Activated naive CD8-positive, alpha-beta T cell treated with anti-CD3 and anti-CD28 coated beads, Interleukin-2, amount 50 U/mL, for 24 hours (primary cell): Measurements from ENCODE around the gene RNF17.
A peak's percentile ranks its signal among the peaks of the same experiment; 100 is the strongest.
"Not testable (repeated sequence)": the region's sequence is repeated elsewhere in the genome, so short reads cannot be mapped to it uniquely, and the experiment has no call there.

Source experiments
- ATAC-seq: fragments of 150-1000 bp; cut with Tn5 transposase; one replicate; pipeline ENCODE4 v1.10.0; 2021
- DNase-seq: peaks from one replicate; pipeline ENCODE4 v3.0.0; 2021
- H3K27ac Mint-ChIP-seq: one replicate; pipeline ENCODE4 v1.8.0; 2021; ENCODE audit warnings: mild to moderate bottlenecking, mixed read lengths
- H3K27me3 Mint-ChIP-seq: one replicate; pipeline ENCODE4 v1.8.0; 2021; ENCODE audit warnings: mixed read lengths
- H3K36me3 Mint-ChIP-seq: one replicate; pipeline ENCODE4 v1.8.0; 2021; ENCODE audit warnings: low read depth, mixed read lengths
- H3K4me1 Mint-ChIP-seq: one replicate; pipeline ENCODE4 v1.8.0; 2021; ENCODE audit warnings: mixed read lengths
- H3K4me3 Mint-ChIP-seq: one replicate; pipeline ENCODE4 v1.8.0; 2021; ENCODE audit warnings: mild to moderate bottlenecking, moderate library complexity, mixed read lengths
- H3K9me3 Mint-ChIP-seq: one replicate; pipeline ENCODE4 v1.8.0; 2021; ENCODE audit warnings: mixed read lengths

The RNF17 gene

GRCh38 chr13:24763596-24764275, at the start of gene RNF17:
Gene RNF17 (plus strand): TSS chr13:24764169. CDS start chr13:24764204, 35 bp downstream.
- Mint-ChIP-seq H3K36me3 (no peaks in the 10 kb centered on the region), H3K4me1 (no peaks in the 10 kb centered on the region), H3K27ac (no peak within 1 kb of the TSS), H3K9me3 (no peaks in the 10 kb centered on the region), H3K27me3 (peaks cover 11% of the 10 kb centered on the region), H3K4me3 (no peak within 1 kb of the TSS)
- no peak for ATAC-seq
- no peak for DNase-seq

- Mint-ChIP-seq H3K36me3 (no peaks in the 10 kb centered on the region), H3K9me3 (no peaks in the 10 kb centered on the region)
These were observed 48.0 kb upstream of the RNF17 start for GRCh38 chr13:24716011-24716410.

GRCh38 chr13:24716446-24716845, 47.5 kb upstream of the RNF17 start:
- Mint-ChIP-seq H3K4me1 (no peaks in the 10 kb centered on the region), H3K9me3 (no peaks in the 10 kb centered on the region), H3K36me3 (no peaks in the 10 kb centered on the region), H3K27ac (no peak overlapping the region), H3K27me3 (peaks cover 4% of the 10 kb centered on the region), H3K4me3 (no peak overlapping the region)
- DNase-seq (no peak), ATAC-seq (no peak)

More at GRCh38 chr13:24716011-24716410, 48.0 kb upstream of the RNF17 start:
- DNase-seq, result no peak
- no peaks in the 10 kb centered on the region for H3K4me1 Mint-ChIP-seq
- H3K4me3 Mint-ChIP-seq, result no peak overlapping the region
- H3K27ac Mint-ChIP-seq, result no peak overlapping the region
- ATAC-seq, result no peak
- H3K27me3 Mint-ChIP-seq, result peaks cover 4% of the 10 kb centered on the region

- ATAC-seq, result no peak
- H3K4me3 Mint-ChIP-seq, result no peak overlapping the region
- peaks cover 4% of the 10 kb centered on the region for H3K27me3 Mint-ChIP-seq
- no peak for DNase-seq
- H3K36me3 Mint-ChIP-seq, result no peaks in the 10 kb centered on the region
- no peaks in the 10 kb centered on the region for H3K4me1 Mint-ChIP-seq
- no peaks in the 10 kb centered on the region for H3K9me3 Mint-ChIP-seq
- H3K27ac Mint-ChIP-seq, result no peak overlapping the region
These were observed 46.8 kb upstream of the RNF17 start for GRCh38 chr13:24717217-24717616.

- Mint-ChIP-seq H3K4me3 (no peak overlapping the region), H3K36me3 (no peaks in the 10 kb centered on the region), H3K9me3 (no peaks in the 10 kb centered on the region), H3K4me1 (no peaks in the 10 kb centered on the region), H3K27me3 (peaks cover 4% of the 10 kb centered on the region), H3K27ac (no peak overlapping the region)
- no peak for DNase-seq
- no peak for ATAC-seq
These were observed 45.6 kb upstream of the RNF17 start for GRCh38 chr13:24718192-24718965.

- no peak overlapping the region for H3K27ac Mint-ChIP-seq
- H3K36me3 Mint-ChIP-seq, result no peaks in the 10 kb centered on the region
- no peak for DNase-seq
- H3K4me1 Mint-ChIP-seq, result no peaks in the 10 kb centered on the region
- peaks cover 6% of the 10 kb centered on the region for H3K27me3 Mint-ChIP-seq
- H3K9me3 Mint-ChIP-seq, result no peaks in the 10 kb centered on the region
- no peak for ATAC-seq
- H3K4me3 Mint-ChIP-seq, result no peak overlapping the region
These were observed 44.8 kb upstream of the RNF17 start for GRCh38 chr13:24719139-24719538.

GRCh38 chr13:24723206-24723605, 40.8 kb upstream of the RNF17 start:
- Mint-ChIP-seq H3K9me3 (no peaks in the 10 kb centered on the region), H3K4me1 (no peaks in the 10 kb centered on the region), H3K27ac (no peak overlapping the region), H3K36me3 (no peaks in the 10 kb centered on the region), H3K27me3 (peaks cover 12% of the 10 kb centered on the region), H3K4me3 (no peak overlapping the region)
- ATAC-seq (no peak), DNase-seq (no peak)

GRCh38 chr13:24724714-24725113, 39.3 kb upstream of the RNF17 start:
- Mint-ChIP-seq H3K27me3 (peaks cover 8% of the 10 kb centered on the region), H3K36me3 (no peaks in the 10 kb centered on the region), H3K9me3 (no peaks in the 10 kb centered on the region), H3K4me3 (no peak overlapping the region), H3K4me1 (no peaks in the 10 kb centered on the region), H3K27ac (no peak overlapping the region)
- ATAC-seq (no peak), DNase-seq (no peak)

GRCh38 chr13:24725379-24725778, 38.6 kb upstream of the RNF17 start:
- H3K36me3 Mint-ChIP-seq, result no peaks in the 10 kb centered on the region
- H3K4me3 Mint-ChIP-seq, result no peak overlapping the region
- ATAC-seq, result no peak
- no peaks in the 10 kb centered on the region for H3K9me3 Mint-ChIP-seq
- no peak overlapping the region for H3K27ac Mint-ChIP-seq
- no peaks in the 10 kb centered on the region for H3K4me1 Mint-ChIP-seq
- H3K27me3 Mint-ChIP-seq, result peaks cover 8% of the 10 kb centered on the region
- DNase-seq, result no peak

- DNase-seq, result peak; percentile 61
- H3K27me3 Mint-ChIP-seq, result peaks cover 9% of the 10 kb centered on the region
- no peaks in the 10 kb centered on the region for H3K36me3 Mint-ChIP-seq
- peaks cover 5% of the 10 kb centered on the region for H3K4me1 Mint-ChIP-seq
- H3K9me3 Mint-ChIP-seq, result no peaks in the 10 kb centered on the region
- H3K4me3 Mint-ChIP-seq, result no peak overlapping the region
- H3K27ac Mint-ChIP-seq, result no peak overlapping the region
- peak; percentile 98 for ATAC-seq
These were observed 36.0 kb upstream of the RNF17 start for GRCh38 chr13:24727731-24728601.

- not testable (repeated sequence) for DNase-seq, H3K27me3 Mint-ChIP-seq, H3K27ac Mint-ChIP-seq, H3K4me1 Mint-ChIP-seq, H3K9me3 Mint-ChIP-seq, H3K4me3 Mint-ChIP-seq, ATAC-seq, H3K36me3 Mint-ChIP-seq
These were observed 32.9 kb upstream of the RNF17 start for GRCh38 chr13:24730873-24731567.

- ATAC-seq, result no peak
- peaks cover 5% of the 10 kb centered on the region for H3K4me1 Mint-ChIP-seq
- DNase-seq, result no peak
- no peak overlapping the region for H3K27ac Mint-ChIP-seq
- H3K4me3 Mint-ChIP-seq, result no peak overlapping the region
- H3K9me3 Mint-ChIP-seq, result no peaks in the 10 kb centered on the region
- no peaks in the 10 kb centered on the region for H3K36me3 Mint-ChIP-seq
- H3K27me3 Mint-ChIP-seq, result peaks cover 1% of the 10 kb centered on the region
These were observed 29.0 kb upstream of the RNF17 start for GRCh38 chr13:24734950-24735349.

- Mint-ChIP-seq H3K27me3 (no peaks in the 10 kb centered on the region), H3K36me3 (no peaks in the 10 kb centered on the region), H3K4me3 (no peak overlapping the region), H3K9me3 (no peaks in the 10 kb centered on the region), H3K27ac (no peak overlapping the region), H3K4me1 (no peaks in the 10 kb centered on the region)
- ATAC-seq (no peak), DNase-seq (no peak)
These were observed 26.9 kb upstream of the RNF17 start for GRCh38 chr13:24737042-24737441.

- Mint-ChIP-seq H3K27ac (no peak overlapping the region), H3K36me3 (no peaks in the 10 kb centered on the region), H3K9me3 (no peaks in the 10 kb centered on the region), H3K27me3 (peaks cover 5% of the 10 kb centered on the region), H3K4me3 (no peak overlapping the region), H3K4me1 (no peaks in the 10 kb centered on the region)
- DNase-seq (no peak), ATAC-seq (no peak)
These were observed 25.6 kb upstream of the RNF17 start for GRCh38 chr13:24738366-24738847.
